Adipocyte (in vitro differentiated cells): ENCODE data around the gene VGF.
"Not testable (repeated sequence)": the region's sequence is repeated elsewhere in the genome, so short reads cannot be mapped to it uniquely, and the experiment has no call there.

ENCODE experiments used
- DNase-seq: peaks from one replicate; pipeline ENCODE4 v3.0.0-alpha.2; 2015; ENCODE audit warnings: low read depth
- H3K27me3 ChIP-seq: replicated peaks from 2 replicates; pipeline ENCODE4 v1.7.0; 2013; ENCODE audit warnings: mild to moderate bottlenecking, low read length, moderate library complexity; ENCODE audit not compliant: control insufficient read depth, insufficient read depth
- H3K36me3 ChIP-seq: 2 replicates; pipeline ENCODE4 v1.7.0; 2013; ENCODE audit warnings: low read length, mild to moderate bottlenecking, moderate library complexity; ENCODE audit not compliant: control insufficient read depth, insufficient read depth, severe bottlenecking
- H3K4me1 ChIP-seq: 2 replicates; pipeline ENCODE4 v1.7.0; 2013; ENCODE audit warnings: mild to moderate bottlenecking, low read length, moderate library complexity; ENCODE audit not compliant: control insufficient read depth, insufficient read depth
- H3K4me3 ChIP-seq: 2 replicates; pipeline ENCODE4 v1.7.0; 2013; ENCODE audit warnings: mild to moderate bottlenecking, low read length, moderate library complexity
- H3K9ac ChIP-seq: 2 replicates; pipeline ENCODE4 v1.7.0; 2013; ENCODE audit warnings: mild to moderate bottlenecking, low read length, moderate library complexity
- H3K9me3 ChIP-seq: 2 replicates; pipeline ENCODE4 v1.7.0; 2013; ENCODE audit warnings: mild to moderate bottlenecking, low read length, moderate library complexity; ENCODE audit not compliant: control insufficient read depth

VGF gene

GRCh38 chr7:101121631-101121990, 43.8 kb downstream of the VGF start:
- H3K36me3 ChIP-seq, DNase-seq, H3K27me3 ChIP-seq, H3K9me3 ChIP-seq: not testable (repeated sequence)
- Histone ChIP-seq H3K4me1 (peaks cover 63% of the 10 kb centered on the region), H3K9ac (peak overlapping the region; percentile 83), H3K4me3 (peak overlapping the region; percentile 70)

- H3K9ac ChIP-seq, result peak overlapping the region; percentile 39
- peaks cover 55% of the 10 kb centered on the region for H3K4me1 ChIP-seq
- no peak for DNase-seq
- H3K27me3 ChIP-seq, result no peaks in the 10 kb centered on the region
- H3K9me3 ChIP-seq, result no peaks in the 10 kb centered on the region
- H3K36me3 ChIP-seq, result no peaks in the 10 kb centered on the region
- no peak overlapping the region for H3K4me3 ChIP-seq
Measured at GRCh38 chr7:101120315-101120714, 45.1 kb downstream of the VGF start.

GRCh38 chr7:101119876-101120275, 45.5 kb downstream of the VGF start:
- Histone ChIP-seq H3K27me3 (no peaks in the 10 kb centered on the region), H3K9ac (peak overlapping the region; percentile 39), H3K4me3 (no peak overlapping the region), H3K4me1 (peaks cover 53% of the 10 kb centered on the region), H3K9me3 (no peaks in the 10 kb centered on the region), H3K36me3 (no peaks in the 10 kb centered on the region)
- DNase-seq, result no peak

DNA sequence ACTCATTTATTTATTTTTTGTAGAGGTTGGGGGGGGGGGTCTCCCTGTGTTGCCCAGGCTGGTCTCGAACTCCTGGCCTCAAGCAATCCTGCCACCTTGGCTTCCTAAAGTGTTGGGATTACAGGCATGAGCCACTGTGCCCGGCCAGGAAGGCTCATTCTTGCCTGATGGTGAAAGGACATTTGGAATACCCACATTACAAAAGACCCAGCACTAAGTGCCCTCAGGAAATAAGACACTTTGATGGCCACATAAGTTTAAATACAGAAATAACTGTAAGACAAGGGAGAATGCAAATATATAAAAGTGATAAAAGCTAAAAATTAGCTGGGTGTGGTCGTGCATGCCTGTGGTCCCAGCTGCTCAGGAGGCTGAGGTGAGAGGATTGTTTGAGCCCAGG, 46.5 kb downstream of the VGF start:
- no peak for DNase-seq
- Histone ChIP-seq H3K27me3 (no peaks in the 10 kb centered on the region), H3K9me3 (no peaks in the 10 kb centered on the region), H3K4me1 (peaks cover 50% of the 10 kb centered on the region), H3K36me3 (no peaks in the 10 kb centered on the region), H3K9ac (no peak overlapping the region), H3K4me3 (no peak overlapping the region)

- H3K4me3 ChIP-seq, result no peak overlapping the region
- H3K9ac ChIP-seq, result peak overlapping the region; percentile 78
- no peaks in the 10 kb centered on the region for H3K9me3 ChIP-seq
- peaks cover 36% of the 10 kb centered on the region for H3K4me1 ChIP-seq
- H3K27me3 ChIP-seq, result no peaks in the 10 kb centered on the region
- no peaks in the 10 kb centered on the region for H3K36me3 ChIP-seq
- DNase-seq, result no peak
Measured at GRCh38 chr7:101116898-101117297, 48.5 kb downstream of the VGF start.

- H3K4me1 ChIP-seq, result peaks cover 28% of the 10 kb centered on the region
- no peaks in the 10 kb centered on the region for H3K27me3 ChIP-seq
- no peak overlapping the region for H3K4me3 ChIP-seq
- no peaks in the 10 kb centered on the region for H3K36me3 ChIP-seq
- H3K9me3 ChIP-seq, result no peaks in the 10 kb centered on the region
- DNase-seq, result no peak
- no peak overlapping the region for H3K9ac ChIP-seq
Measured at GRCh38 chr7:101115215-101115614, 50.2 kb downstream of the VGF start.

DNA sequence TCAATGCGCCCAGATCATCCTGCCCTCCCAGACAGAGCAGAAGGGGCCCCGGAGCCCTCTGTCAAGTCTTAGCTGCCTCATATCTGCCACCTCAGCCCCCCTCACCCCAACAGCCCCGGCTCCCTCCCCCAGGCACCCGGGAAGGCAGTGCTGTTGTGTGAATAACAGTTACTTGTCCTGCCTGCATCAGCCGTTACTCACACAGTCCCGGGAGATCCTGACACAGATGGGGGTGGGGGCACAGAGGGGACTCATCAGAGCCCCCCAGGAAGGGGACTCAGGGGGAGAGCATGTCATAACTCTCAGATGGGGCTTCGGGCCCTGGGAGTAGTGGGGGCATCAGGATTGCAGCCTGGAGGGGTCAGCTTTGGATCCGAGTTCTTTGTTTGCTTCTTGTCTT, 50.9 kb downstream of the VGF start:
- H3K4me3 ChIP-seq, result no peak overlapping the region
- H3K9ac ChIP-seq, result peak overlapping the region; percentile 40
- H3K27me3 ChIP-seq, result no peaks in the 10 kb centered on the region
- DNase-seq, result no peak
- no peaks in the 10 kb centered on the region for H3K36me3 ChIP-seq
- peaks cover 22% of the 10 kb centered on the region for H3K4me1 ChIP-seq
- H3K9me3 ChIP-seq, result no peaks in the 10 kb centered on the region

DNA sequence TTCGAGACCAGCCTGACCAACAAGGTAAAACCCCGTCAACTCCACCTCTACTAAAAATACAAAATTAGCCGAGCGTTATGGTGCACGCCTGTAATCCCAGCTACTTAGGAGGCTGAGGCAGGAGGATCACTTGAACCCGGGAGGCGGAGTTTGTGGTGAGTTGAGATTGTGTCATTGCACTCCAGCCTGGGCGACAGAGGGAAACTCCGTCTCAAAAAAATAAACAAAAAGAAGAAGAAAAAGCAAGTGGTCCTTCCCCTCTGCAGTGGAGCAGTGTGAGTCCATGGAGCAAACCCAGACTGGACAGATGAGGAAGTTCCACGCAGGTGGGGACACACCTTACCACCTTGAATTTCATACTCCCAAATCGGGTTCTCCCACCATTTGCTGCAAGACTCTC, 51.5 kb downstream of the VGF start:
- Histone ChIP-seq H3K4me3 (no peak overlapping the region), H3K9ac (peak overlapping the region; percentile 40), H3K9me3 (no peaks in the 10 kb centered on the region), H3K36me3 (no peaks in the 10 kb centered on the region), H3K27me3 (no peaks in the 10 kb centered on the region), H3K4me1 (peaks cover 21% of the 10 kb centered on the region)
- no peak for DNase-seq

- not testable (repeated sequence) for H3K4me3 ChIP-seq
- peaks cover 25% of the 10 kb centered on the region for H3K4me1 ChIP-seq
Measured at GRCh38 chr7:101113140-101113539, 52.2 kb downstream of the VGF start.

More at GRCh38 chr7:101113140-101113539, 52.2 kb downstream of the VGF start:
- DNase-seq, H3K27me3 ChIP-seq, H3K36me3 ChIP-seq, H3K9ac ChIP-seq, H3K9me3 ChIP-seq: not testable (repeated sequence)
